Measurements from ENCODE around the gene MBD6.
A peak's percentile ranks its signal among the peaks of the same experiment; 100 is the strongest.
"Not testable (repeated sequence)": the region's sequence is repeated elsewhere in the genome, so short reads cannot be mapped to it uniquely, and the experiment has no call there.

MBD6 gene

GRCh38 chr12:57517187-57517586 is 5.4 kb upstream of the MBD6 start:
- no peak for DNase-seq

GRCh38 chr12:57517718-57518117 is 4.9 kb upstream of the MBD6 start:
- not testable (repeated sequence) for DNase-seq

- DNase-seq, result no peak
Observed at GRCh38 chr12:57518176-57518919, 4.3 kb upstream of the MBD6 start.

- no peak for DNase-seq
Observed at GRCh38 chr12:57518920-57519795, 3.5 kb upstream of the MBD6 start.

- DNase-seq, result no peak
Observed at GRCh38 chr12:57519796-57520052, 2.9 kb upstream of the MBD6 start.

- peak; percentile 100 for DNase-seq
Observed at GRCh38 chr12:57520053-57520818, 2.4 kb upstream of the MBD6 start, which contains the start of gene DDIT3. Gene DDIT3 (minus strand): TSS chr12:57520514. CDS start chr12:57517406, 3,108 bp downstream.

- DNase-seq, result no peak
Observed at GRCh38 chr12:57521525-57522010, 1.1 kb upstream of the MBD6 start.

- DNase-seq, result peak; percentile 71
Observed at GRCh38 chr12:57522887-57523705, 472 bp downstream of the MBD6 start.

- DNase-seq, result no peak
Observed at GRCh38 chr12:57523706-57524614, 1.3 kb downstream of the MBD6 start.

- no peak for DNase-seq
Observed at GRCh38 chr12:57524814-57525614, 2.4 kb downstream of the MBD6 start.

GRCh38 chr12:57525615-57526383 is 3.2 kb downstream of the MBD6 start:
- DNase-seq, result no peak

GRCh38 chr12:57526477-57527126 is 4.0 kb downstream of the MBD6 start:
- DNase-seq, result no peak

GRCh38 chr12:57527184-57527583 is 4.6 kb downstream of the MBD6 start:
- DNase-seq, result no peak

GRCh38 chr12:57528176-57528575 is 5.6 kb downstream of the MBD6 start:
- DNase-seq, result no peak

GRCh38 chr12:57528831-57529555 is 6.4 kb downstream of the MBD6 start:
- no peak for DNase-seq

GRCh38 chr12:57529831-57530230 is 7.2 kb downstream of the MBD6 start:
- no peak for DNase-seq

GRCh38 chr12:57530396-57531142 is 7.9 kb downstream of the MBD6 start:
- no peak for DNase-seq

GRCh38 chr12:57531836-57532235 is 9.2 kb downstream of the MBD6 start:
- DNase-seq, result no peak

Data from CD4-positive, alpha-beta T cell treated with Interleukin-6 for 4 hours (primary cell).